Lower leg skin (tissue), 4 donors: ENCODE measurements around the gene GAPDHS. TPM values are rescaled to one million over a fixed set of nuclear protein-coding genes. Genes with fewer than 3 reads are reported as not detected.

Source experiments
- DNase-seq, 2 donors: peaks; one replicate each; pipeline ENCODE4 v3.0.0-alpha.2; 2019; ENCODE audit warnings: low spot score in 2 of 2
- H3K4me3 ChIP-seq: fragments of 200-600 bp; sonication (generic); 2 replicates; pipeline ENCODE4 v1.5.1; 2017; ENCODE audit warnings: mild to moderate bottlenecking, low read depth; ENCODE audit not compliant: poor library complexity, severe bottlenecking
- CTCF ChIP-seq, 3 donors: fragments of 450-650 bp; IDR thresholded peaks; one replicate each; pipeline ENCODE4 v1.5.1; 2016; ENCODE audit warnings: antibody characterized with exemption in 3 of 3, mild to moderate bottlenecking in 3 of 3, moderate library complexity in 2 of 3
- POLR2A ChIP-seq, 2 donors: fragments of 450-650 bp; IDR thresholded peaks; one replicate each; pipeline ENCODE4 v1.6.1; 2016 to 2017; ENCODE audit warnings: antibody characterized with exemption in 2 of 2, mild to moderate bottlenecking in 1 of 2, moderate library complexity in 1 of 2
- WGBS, 2 donors: methylation state at CpG; one replicate each; pipeline ENCODE4 v1.1.5; 2018; 5-methylcytosine and 5-hydroxymethylcytosine counted together
- intact Hi-C: fragments of 100-400 bp; cut with DNase I; formaldehyde crosslinking; loops from one replicate; pipeline ENCODE4 v1.15.0; 2023; ENCODE audit warnings: low total_unique reads
- total RNA-seq, 4 donors: library from RNA; depleted of rRNA; stranded (reverse); fragments of >200 nt; gene quantifications; one replicate each; pipeline ENCODE4 v1.1.0, GENCODE V29; 2016

Gene GAPDHS
- total RNA-seq, 4 donors from 2014 or later = 6.0 to 7.3 (median 6.2) TPM

DNA sequence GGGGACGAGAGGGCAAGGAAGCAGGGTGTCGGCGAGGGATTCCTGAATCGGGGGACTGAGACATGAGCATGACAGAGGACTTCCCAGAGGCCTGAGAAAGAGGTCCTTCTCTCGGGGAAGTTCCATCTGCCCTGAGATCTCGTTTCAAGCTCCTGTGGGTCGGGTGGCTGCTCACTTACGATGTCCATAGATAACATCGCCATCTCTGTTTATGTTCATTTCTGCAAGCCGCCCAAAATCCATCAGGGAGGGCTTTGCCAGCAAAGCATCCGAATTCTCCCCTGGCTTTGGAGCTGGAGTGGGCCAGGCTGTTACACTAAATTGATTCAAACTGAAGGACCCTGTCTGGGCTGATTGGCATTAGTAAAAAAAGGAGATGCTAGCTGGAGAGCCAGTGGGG lies 25.7 kb upstream of the GAPDHS start:
- TF ChIP-seq POLR2A (IDR thresholded peaks at IDR 0.05) (no peak), CTCF (IDR thresholded peaks at IDR 0.05) (no peak)
- DNase-seq = no peak
- 77 to 85% methylated on average over 11 of the region's 11 CpGs for WGBS, 2 donors
- H3K4me3 ChIP-seq = no peak overlapping the region
- intact Hi-C loops = no loop called here

DNA sequence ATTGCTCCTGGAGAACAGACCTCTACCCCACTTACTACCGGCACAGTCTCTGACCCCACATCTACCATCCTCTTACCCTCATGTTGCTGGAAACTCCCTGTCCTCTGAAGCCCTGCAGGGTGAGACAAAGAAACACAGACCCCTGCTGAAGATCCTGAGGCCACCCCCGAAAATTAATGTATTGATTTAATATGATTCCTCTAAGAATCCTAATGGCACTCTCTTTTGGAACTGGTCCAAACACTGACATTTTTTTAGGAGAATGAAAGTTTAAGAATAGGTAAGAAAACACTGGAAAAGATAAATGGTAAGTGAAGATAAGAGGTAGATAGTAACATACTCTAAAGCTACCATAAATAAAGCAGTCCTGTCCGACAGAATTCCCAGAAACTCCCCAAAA lies 25.1 kb upstream of the GAPDHS start:
- no peak for DNase-seq
- WGBS, 2 donors = 89 to 90% methylated on average over 3 of the region's 3 CpGs
- TF ChIP-seq CTCF (IDR thresholded peaks at IDR 0.05) = no peak
- TF ChIP-seq POLR2A (IDR thresholded peaks at IDR 0.05) = no peak
- intact Hi-C loops = no loop called here
- H3K4me3 ChIP-seq = no peak overlapping the region

GRCh38 chr19:35509018-35509652 lies 24.1 kb upstream of the GAPDHS start:
- WGBS, 2 donors = 15 to 19% methylated on average over 12 of the region's 12 CpGs
- DNase-seq = no peak
- intact Hi-C loops = no loop called here
- H3K4me3 ChIP-seq = no peak overlapping the region
- TF ChIP-seq CTCF (IDR thresholded peaks at IDR 0.05) (no peak), POLR2A (IDR thresholded peaks at IDR 0.05) (no peak)

DNA sequence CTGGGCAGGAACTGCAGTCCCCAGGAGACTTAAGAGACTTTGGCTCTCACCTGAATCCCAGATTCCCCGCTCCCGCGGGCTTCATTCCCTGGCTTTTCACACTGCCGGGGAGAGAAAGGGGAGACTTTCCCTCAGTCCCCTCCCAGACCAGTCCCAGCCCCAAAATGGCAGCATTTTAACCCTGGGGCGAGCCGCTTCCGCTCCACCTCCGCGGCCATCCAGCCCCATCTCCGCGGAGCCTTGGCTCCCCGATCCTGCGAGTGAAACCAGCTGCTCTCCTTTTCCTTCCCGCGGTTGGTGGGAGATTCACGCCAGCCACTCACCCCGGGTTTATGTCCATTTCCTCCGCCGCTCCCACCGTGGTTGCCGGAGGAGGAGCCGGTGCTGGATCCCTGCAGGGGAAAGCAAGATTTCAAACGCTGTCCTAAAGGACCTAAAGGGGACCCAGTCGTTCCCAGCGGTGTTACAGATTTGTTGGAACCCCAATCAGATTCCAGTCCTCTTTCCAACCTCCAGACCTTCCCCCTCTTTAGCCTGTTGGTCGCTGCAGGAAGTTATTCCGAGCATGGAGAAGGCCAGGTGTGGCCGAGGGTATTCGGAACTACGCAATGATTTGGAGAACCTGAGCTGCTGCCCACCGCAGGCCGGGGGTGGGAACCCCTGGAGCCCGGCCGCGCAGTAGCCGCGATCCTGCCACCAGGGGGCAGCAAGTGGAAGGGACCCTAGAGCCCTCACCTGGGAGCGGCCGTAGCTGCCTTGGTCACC lies 23.2 kb upstream of the GAPDHS start:
- WGBS, 2 donors = 0 to 1% methylated on average over 37 to 38 of the region's 39 CpGs
- peak overlapping the region; percentile 31 for H3K4me3 ChIP-seq
- TF ChIP-seq CTCF (IDR thresholded peaks at IDR 0.05) = peak in 2 of 3 donors; percentile 64 to 86
- TF ChIP-seq POLR2A (IDR thresholded peaks at IDR 0.05) = no peak
- peak in 1 of 2 donors; percentile 94 for DNase-seq
- intact Hi-C loops = no loop called here

- TF ChIP-seq CTCF (IDR thresholded peaks at IDR 0.05) (no peak), POLR2A (IDR thresholded peaks at IDR 0.05) (no peak)
- intact Hi-C loops = no loop called here
- 19% methylated on average over 15 of the region's 15 CpGs; no CpG with 5 or more reads in 1 of the 2 donors for WGBS, 2 donors
- no peak overlapping the region for H3K4me3 ChIP-seq
- DNase-seq = no peak
Observed at GRCh38 chr19:35510626-35510964, 22.7 kb upstream of the GAPDHS start.
